GM20000 (cell line): ENCODE results near the gene SGSM1.
"Not testable (repeated sequence)": the region's sequence is repeated elsewhere in the genome, so short reads cannot be mapped to it uniquely, and the experiment has no call there.

Experiments used
- DNase-seq: peaks from one replicate; pipeline ENCODE4 v3.0.0; 2012; ENCODE audit warnings: low spot score
- CTCF ChIP-seq: IDR thresholded peaks from 2 replicates; pipeline ENCODE4 v1.5.1; 2012; ENCODE audit warnings: mild to moderate bottlenecking, control low read depth; ENCODE audit errors: extremely low read depth, missing control alignments

The SGSM1 gene

GRCh38 chr22:24883432-24883831 is 77.4 kb downstream of the SGSM1 start:
- no peak for DNase-seq
- no peak for TF ChIP-seq CTCF

GRCh38 chr22:24887260-24887659 is 81.2 kb downstream of the SGSM1 start:
- no peak for DNase-seq
- no peak for TF ChIP-seq CTCF

- DNase-seq, result no peak
- no peak for TF ChIP-seq CTCF
These were observed 87.5 kb downstream of the SGSM1 start for GRCh38 chr22:24893341-24894070.

GRCh38 chr22:24894220-24894975 is 88.4 kb downstream of the SGSM1 start:
- TF ChIP-seq CTCF, result no peak
- DNase-seq, result no peak

- DNase-seq, result no peak
- no peak for TF ChIP-seq CTCF
These were observed 89.0 kb downstream of the SGSM1 start for GRCh38 chr22:24894998-24895397.

GRCh38 chr22:24901448-24901847 is 95.4 kb downstream of the SGSM1 start:
- no peak for TF ChIP-seq CTCF
- no peak for DNase-seq

- no peak for TF ChIP-seq CTCF
- DNase-seq, result no peak
These were observed 99.9 kb downstream of the SGSM1 start for GRCh38 chr22:24905909-24906308.

DNA sequence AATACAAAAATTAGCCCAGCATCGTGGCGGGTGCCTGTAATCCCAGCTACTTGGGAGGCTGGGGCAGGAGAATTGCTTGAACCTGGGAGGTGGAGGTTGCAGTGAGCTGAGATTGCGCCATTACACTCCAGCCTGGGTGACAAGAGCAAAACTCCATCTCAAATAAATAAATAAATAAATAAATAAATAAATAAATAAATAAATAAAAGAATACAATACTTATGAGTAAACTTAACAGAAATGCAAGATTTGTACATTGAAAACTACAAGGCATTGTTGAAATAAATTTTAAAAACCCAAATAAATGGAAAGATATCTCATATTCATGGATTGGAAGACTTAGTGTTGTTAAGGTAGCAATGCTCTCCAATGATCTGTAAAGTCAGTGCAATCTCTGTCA is 101.1 kb downstream of the SGSM1 start:
- not testable (repeated sequence) for DNase-seq
